HG03432 (cell line): ENCODE data around the gene RHAG.
"Not testable (repeated sequence)": the region's sequence is repeated elsewhere in the genome, so short reads cannot be mapped to it uniquely, and the experiment has no call there.

Source experiments
- ATAC-seq: cut with Tn5 transposase; IDR thresholded peaks from one replicate; pipeline ENCODE4 v1.9.1; 2021; ENCODE audit warnings: mild to moderate bottlenecking, moderate library complexity; ENCODE audit not compliant: unreplicated experiment

The RHAG gene

GRCh38 chr6:49635978-49636712, 494 bp downstream of the RHAG start:
- no peak for ATAC-seq

DNA sequence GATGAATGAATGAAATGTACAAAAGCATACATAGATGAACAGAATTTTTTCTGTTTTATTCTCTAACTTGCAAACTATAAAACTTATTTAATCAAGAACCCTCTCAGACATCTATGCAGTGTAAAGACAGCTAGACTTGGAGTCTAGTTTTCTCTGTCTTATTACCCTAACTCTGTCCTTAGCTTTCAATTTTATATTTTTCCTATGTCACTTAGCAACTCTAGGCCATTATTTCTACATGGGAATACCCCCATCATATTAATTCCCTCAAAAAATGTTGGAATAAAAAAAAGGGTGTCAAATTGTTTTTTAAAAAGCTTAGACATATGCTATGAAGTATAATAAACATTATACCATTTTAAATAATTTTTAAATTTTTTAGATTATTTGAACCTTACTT, 1.2 kb downstream of the RHAG start:
- no peak for ATAC-seq

DNA sequence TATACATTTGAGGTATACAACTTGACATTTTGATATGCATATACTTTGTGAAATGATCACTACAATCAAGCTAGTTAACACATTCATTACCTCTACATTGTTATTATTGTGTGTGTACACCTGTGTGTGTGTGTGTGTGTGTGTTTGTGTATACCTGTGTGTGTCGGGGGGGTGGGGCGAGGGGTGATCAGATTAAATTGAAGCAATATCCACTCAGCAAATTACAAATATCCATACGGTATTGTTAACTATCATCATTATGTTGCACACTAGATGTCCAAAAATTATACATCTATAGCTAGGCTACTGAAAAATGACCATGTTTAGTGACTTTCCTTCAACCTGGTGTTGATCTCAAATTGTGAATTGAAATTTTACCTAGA, 1.8 kb downstream of the RHAG start:
- no peak for ATAC-seq

- no peak for ATAC-seq
Observed at GRCh38 chr6:49634092-49634835, 2.4 kb downstream of the RHAG start.

GRCh38 chr6:49633541-49633940, 3.1 kb downstream of the RHAG start:
- no peak for ATAC-seq

DNA sequence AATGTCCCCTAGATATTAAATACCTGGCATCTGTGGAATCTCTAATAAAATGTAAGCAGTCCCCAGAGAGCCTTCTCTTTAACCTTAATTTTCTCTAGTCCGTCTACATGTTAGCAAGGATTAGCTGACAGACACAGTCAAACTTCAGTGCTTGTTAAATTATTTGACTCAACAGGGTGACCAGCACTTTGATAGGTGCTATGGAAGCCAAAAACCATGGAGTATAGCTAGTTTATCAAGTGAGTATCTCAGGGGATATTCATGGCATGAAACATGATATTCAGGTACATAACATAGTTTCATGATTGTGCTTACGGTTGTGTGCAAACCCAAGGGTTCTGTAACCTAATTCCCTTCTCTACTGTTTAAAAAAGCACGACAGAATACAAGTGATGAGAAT, 3.9 kb downstream of the RHAG start:
- ATAC-seq: no peak

- ATAC-seq: not testable (repeated sequence)
Observed at GRCh38 chr6:49629485-49630088, 7.1 kb downstream of the RHAG start.

DNA sequence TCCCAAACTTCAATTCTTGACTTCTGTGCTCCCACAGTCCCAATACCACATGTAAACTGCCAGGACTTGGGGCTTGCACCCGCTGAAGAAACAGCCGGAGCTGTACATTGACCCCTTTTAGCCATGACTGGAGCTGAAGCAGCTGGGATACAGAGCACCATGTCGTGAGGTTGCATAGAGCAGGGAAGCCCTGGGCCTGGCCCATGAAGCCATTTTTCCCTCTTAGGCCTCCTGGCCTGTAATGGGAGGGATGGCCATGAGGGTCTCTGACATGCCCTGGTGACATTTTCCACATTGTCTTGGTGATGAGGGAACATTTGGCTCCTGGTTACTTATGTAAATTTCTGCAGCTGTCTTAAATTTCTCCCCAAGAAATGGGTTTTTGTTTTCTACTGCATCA, 9.8 kb downstream of the RHAG start:
- ATAC-seq: no peak

- no peak for ATAC-seq
Observed at GRCh38 chr6:49618257-49618656, 18.4 kb downstream of the RHAG start.

GRCh38 chr6:49614144-49614543, 22.5 kb downstream of the RHAG start:
- not testable (repeated sequence) for ATAC-seq

GRCh38 chr6:49609285-49609684, 27.4 kb downstream of the RHAG start:
- no peak for ATAC-seq

DNA sequence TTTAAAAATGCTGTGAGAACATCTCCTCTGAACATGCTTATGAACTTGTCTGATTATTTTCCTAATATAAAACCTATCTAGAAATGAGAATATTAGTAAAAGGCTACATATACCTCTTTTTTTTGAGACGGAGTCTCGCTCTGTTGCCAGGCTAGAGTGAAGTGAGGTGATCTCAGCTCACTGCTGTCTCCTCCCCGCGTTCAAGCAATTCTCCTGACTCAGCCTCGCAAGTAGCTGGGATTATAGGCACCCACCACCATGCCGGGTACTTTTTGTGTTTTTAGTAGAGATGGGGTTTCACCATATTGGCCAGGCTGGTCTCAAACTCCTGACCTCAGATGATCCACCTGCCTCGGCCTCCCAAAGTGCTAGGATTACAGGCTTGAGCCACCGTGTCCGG, 28.4 kb downstream of the RHAG start:
- ATAC-seq: not testable (repeated sequence)

GRCh38 chr6:49607391-49607982, 29.2 kb downstream of the RHAG start:
- ATAC-seq: peak; percentile 18

DNA sequence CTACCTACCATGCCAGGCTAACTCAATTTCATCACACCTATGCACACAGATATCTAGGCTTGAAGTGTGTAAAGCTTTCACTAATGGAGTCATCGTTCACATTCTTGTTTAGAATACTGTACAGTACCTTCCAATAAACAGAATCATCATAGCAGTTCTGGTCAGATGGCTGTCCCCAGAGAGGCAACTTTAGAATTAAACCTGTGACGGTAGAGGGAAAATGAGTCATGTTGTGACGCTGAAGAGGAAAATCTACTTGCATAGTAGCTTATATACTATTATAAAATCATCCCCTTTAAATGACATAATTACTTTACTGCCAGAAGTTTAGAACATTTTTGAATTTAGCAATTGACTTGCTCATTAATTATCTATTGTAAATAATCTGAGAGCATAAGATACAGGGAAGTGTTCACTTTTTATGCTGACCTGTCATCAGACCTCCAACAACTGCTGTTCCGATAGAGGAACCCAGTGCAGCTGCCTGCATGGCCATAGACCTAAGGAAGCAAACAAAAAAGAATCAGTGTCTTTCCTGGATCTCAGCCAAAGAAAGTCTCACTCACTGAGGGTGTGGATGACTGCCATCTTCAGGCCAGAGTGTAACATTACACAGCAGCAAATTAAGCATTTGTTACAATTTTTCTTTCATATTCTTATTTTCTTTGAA, 29.8 kb downstream of the RHAG start:
- peak; percentile 98 for ATAC-seq

DNA sequence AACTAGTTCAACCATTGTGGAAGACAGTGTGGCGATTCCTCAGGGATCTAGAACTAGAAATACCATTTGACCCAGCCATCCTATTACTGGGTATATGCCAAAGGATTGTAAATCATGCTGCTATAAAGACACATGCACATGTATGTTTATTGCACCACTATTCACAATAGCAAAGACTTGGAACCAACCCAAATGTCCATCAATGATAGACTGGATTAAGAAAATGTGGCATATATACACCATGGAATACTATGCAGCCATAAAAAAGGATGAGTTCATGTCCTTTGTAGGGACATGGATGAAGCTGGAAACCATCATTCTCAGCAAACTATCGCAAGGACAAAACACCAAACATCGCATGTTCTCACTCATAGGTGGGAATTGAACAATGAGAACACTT, 32.6 kb downstream of the RHAG start:
- ATAC-seq: not testable (repeated sequence)

DNA sequence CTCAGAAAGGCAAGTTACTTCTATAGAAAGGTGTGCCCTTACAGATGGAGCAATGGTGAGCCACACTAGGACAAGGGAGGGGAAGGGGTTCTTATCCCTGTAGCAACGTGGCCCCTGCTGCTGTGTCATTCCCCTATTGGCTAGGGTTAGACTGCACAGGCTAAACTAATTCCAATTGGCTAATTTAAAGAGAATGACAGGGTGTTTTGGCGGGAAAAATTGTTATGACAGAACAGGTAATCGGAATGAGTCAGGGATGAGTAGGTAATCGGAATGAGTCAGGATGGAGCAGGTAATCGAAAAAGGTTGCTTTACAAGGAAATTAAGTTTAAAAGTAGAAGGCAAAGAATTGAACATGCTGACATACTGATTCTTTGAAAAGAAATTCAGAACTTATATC, 49.4 kb downstream of the RHAG start:
- ATAC-seq: not testable (repeated sequence)

DNA sequence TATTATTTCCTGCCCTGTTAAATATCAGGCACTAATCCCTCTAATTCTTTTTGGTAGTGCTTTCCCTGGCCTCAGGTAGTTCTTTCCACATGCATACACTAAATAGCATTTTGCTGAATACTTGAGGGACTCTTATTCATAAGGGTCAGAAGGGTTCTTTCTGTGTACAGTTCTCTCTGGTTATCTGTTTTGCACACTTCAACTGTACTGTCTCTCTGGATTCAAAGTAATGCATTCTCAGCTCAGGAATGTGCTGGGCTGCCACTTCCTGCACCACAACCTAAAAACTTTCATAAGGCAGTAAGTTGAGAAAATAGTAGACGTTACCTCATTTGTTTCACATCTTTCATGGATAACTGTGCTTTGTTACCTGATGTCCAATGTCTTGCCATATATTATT, 54.1 kb downstream of the RHAG start:
- no peak for ATAC-seq

GRCh38 chr6:49579649-49580048, 57.0 kb downstream of the RHAG start:
- no peak for ATAC-seq

DNA sequence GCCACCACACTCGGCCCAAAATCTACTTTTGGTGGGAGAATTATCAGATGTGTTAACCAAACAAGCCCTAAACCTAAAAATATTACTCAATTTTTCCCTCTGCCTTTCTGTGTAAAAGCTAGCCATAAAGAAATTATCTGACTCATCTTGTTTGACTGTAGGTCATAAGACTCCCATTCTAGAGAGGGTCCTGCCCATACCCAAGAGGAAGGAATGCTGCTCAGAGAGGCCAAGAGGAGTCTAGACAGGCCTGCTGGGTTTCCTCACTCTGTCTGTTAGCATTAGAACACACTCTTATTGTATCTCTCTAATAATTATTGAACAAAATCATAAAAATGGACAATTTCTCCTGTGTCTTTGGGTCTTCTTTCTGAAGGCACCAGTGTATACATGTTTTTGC, 60.0 kb downstream of the RHAG start:
- ATAC-seq: no peak

GRCh38 chr6:49570474-49571079, 66.1 kb downstream of the RHAG start:
- no peak for ATAC-seq

DNA sequence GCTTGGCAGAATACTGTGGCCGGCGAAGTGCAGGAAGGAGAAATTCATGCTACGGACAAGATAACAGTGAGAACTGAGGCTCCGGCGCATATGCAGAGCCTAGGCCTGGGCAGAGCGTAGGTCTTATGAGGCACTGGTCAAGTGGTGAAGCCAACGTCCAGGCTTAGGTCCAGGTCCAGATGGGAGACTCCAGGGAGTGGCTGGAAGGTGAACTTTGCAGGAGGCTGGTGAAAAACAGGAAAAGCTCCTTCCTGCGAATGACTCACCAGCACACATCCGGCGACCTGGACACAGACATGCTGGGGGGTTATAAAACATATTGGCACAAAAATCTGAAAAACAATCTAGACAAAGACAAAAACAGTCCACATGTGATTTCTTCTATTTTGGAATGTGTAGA, 70.8 kb downstream of the RHAG start:
- ATAC-seq: no peak
